WTC11 (cell line): ENCODE data around the gene TMEM121. TPM values are rescaled to one million over a fixed set of nuclear protein-coding genes. Genes with fewer than 3 reads are reported as not detected.

Source experiments
- ATAC-seq: fragments of 200-7000 bp; cut with Tn5 transposase; 2 replicates; pipeline ENCODE4 v1.10.0; 2021; ENCODE audit warnings: mild to moderate bottlenecking, moderate library complexity
- CTCF ChIA-PET: fragments of 300-600 bp; sonication (Branson Sonifier 250); formaldehyde crosslinking; loops from one replicate; lab custom pipeline; 2021; ENCODE audit warnings: antibody characterized with exemption; lab: Charles Lee
- POLR2A ChIA-PET: fragments of 350-600 bp; sonication (Branson Sonifier 250); formaldehyde crosslinking; loops from one replicate; lab custom pipeline; 2021; ENCODE audit warnings: antibody characterized with exemption; lab: Charles Lee
- DNase-seq: peaks from one replicate; pipeline ENCODE4 v3.0.0; 2021; ENCODE audit warnings: low spot score
- H3K27ac Mint-ChIP-seq: 2 replicates; pipeline ENCODE4 v1.8.0; 2021; ENCODE audit warnings: mixed read lengths
- H3K27me3 Mint-ChIP-seq: 2 replicates; pipeline ENCODE4 v1.8.0; 2021; ENCODE audit warnings: low read depth, mild to moderate bottlenecking, moderate library complexity, mixed read lengths
- H3K36me3 Mint-ChIP-seq: 2 replicates; pipeline ENCODE4 v1.8.0; 2021; ENCODE audit warnings: mixed read lengths
- H3K4me1 Mint-ChIP-seq: 2 replicates; pipeline ENCODE4 v1.8.0; 2022; ENCODE audit warnings: mixed read lengths
- H3K4me3 Mint-ChIP-seq: 2 replicates; pipeline ENCODE4 v1.8.0; 2021; ENCODE audit warnings: mild to moderate bottlenecking, moderate library complexity, mixed read lengths
- H3K9me3 Mint-ChIP-seq: 2 replicates; pipeline ENCODE4 v1.8.0; 2021; ENCODE audit warnings: mixed read lengths
- CBFB ChIP-seq: sonication (generic); formaldehyde crosslinking; IDR thresholded peaks from 2 replicates; pipeline ENCODE4 v1.8.1; 2022; ENCODE audit warnings: mild to moderate bottlenecking, low read depth, missing genetic modification reagents
- FOXK1 ChIP-seq: sonication (generic); formaldehyde crosslinking; IDR thresholded peaks from 2 replicates; pipeline ENCODE4 v1.8.0; 2022; ENCODE audit warnings: mild to moderate bottlenecking, moderate library complexity, missing genetic modification reagents
- HMGA2 ChIP-seq: fragments of 250-450 bp; sonication (Bioruptor Pico); IDR thresholded peaks from 2 replicates; pipeline ENCODE4 v1.4.0; 2021; ENCODE audit warnings: mild to moderate bottlenecking, moderate library complexity
- JUN ChIP-seq: sonication (generic); formaldehyde crosslinking; IDR thresholded peaks from 2 replicates; pipeline ENCODE4 v1.8.0; 2023; ENCODE audit warnings: mild to moderate bottlenecking, missing genetic modification reagents
- NFYB ChIP-seq: sonication (generic); formaldehyde crosslinking; conservative IDR thresholded peaks from 2 replicates; pipeline ENCODE4 v1.8.0; 2022; ENCODE audit warnings: low read depth, missing genetic modification reagents
- SMAD3 ChIP-seq: sonication (generic); formaldehyde crosslinking; IDR thresholded peaks from 2 replicates; pipeline ENCODE4 v1.8.0; 2022; ENCODE audit warnings: missing genetic modification reagents, mild to moderate bottlenecking, borderline replicate concordance
- TEAD4 ChIP-seq: sonication (generic); formaldehyde crosslinking; IDR thresholded peaks from 2 replicates; pipeline ENCODE4 v1.8.0; 2022; ENCODE audit warnings: mild to moderate bottlenecking, missing genetic modification reagents
- ZNF263 ChIP-seq: sonication (generic); formaldehyde crosslinking; IDR thresholded peaks from 2 replicates; pipeline ENCODE4 v1.8.1; 2022; ENCODE audit warnings: low read depth, mild to moderate bottlenecking, moderate library complexity, missing genetic modification reagents
- ZNF416 ChIP-seq: fragments of 250-450 bp; sonication (Bioruptor Pico); IDR thresholded peaks from 2 replicates; pipeline ENCODE4 v1.9.0; 2021; ENCODE audit warnings: mild to moderate bottlenecking, inconsistent platforms
- total RNA-seq: library from RNA; stranded (reverse); gene quantifications from 3 replicates; pipeline ENCODE4 v1.2.3, GENCODE V29; 2021
- TF ChIP-seq, protein P1 (sequence below): fragments of 250-450 bp; sonication (Bioruptor Pico); IDR thresholded peaks from 2 replicates; pipeline ENCODE4 v1.9.0; 2021; ENCODE audit warnings: mild to moderate bottlenecking, borderline replicate concordance
- TF ChIP-seq, protein P2 (sequence below): sonication (generic); formaldehyde crosslinking; IDR thresholded peaks from 2 replicates; pipeline ENCODE4 v1.8.0; 2022; ENCODE audit warnings: mild to moderate bottlenecking, missing genetic modification reagents
- TF ChIP-seq, protein P3 (sequence below): fragments of 250-450 bp; sonication (Bioruptor Pico); IDR thresholded peaks from 2 replicates; pipeline ENCODE4 v1.9.0; 2021; ENCODE audit warnings: mild to moderate bottlenecking
- TF ChIP-seq, protein P4 (sequence below): sonication (generic); formaldehyde crosslinking; IDR thresholded peaks from 2 replicates; pipeline ENCODE4 v1.8.1; 2022; ENCODE audit warnings: missing genetic modification reagents, borderline replicate concordance

Gene TMEM121
- total RNA-seq, 1 experiment from 2014 or later, result 0.81 TPM

DNA sequence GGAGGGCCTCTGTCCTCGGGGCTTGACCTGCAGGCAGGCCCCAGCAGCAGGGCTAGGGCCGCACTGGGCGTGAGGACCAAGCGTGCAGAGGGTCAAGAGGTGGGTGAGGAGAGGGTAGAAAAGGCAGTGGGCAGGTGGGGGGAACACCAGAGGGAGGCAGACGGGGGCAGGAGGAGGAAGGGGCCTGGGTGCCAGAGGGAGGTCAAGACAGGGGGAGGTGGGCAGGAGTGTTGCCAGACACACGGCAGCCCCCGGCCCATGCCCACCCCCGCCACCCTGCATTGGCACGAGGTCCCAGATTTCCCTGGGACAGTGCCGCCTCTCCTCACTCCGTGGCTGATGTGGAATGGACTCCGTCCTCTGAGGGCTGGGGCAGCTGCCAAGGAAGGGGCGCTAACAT lies 8.2 kb downstream of the TMEM121 start:
- Mint-ChIP-seq H3K27me3 (peaks cover 27% of the 10 kb centered on the region), H3K27ac (no peak overlapping the region), H3K4me3 (no peak overlapping the region), H3K36me3 (peaks cover 19% of the 10 kb centered on the region), H3K9me3 (peaks cover 30% of the 10 kb centered on the region), H3K4me1 (no peaks in the 10 kb centered on the region)
- ATAC-seq (no peak), DNase-seq (no peak)
- POLR2A ChIA-PET, result no interaction called here
- no peak for TF ChIP-seq FOXK1
- TF ChIP-seq HMGA2 (CRISPR knock-in tag), result no peak
- no peak for TF ChIP-seq JUN (CRISPR knock-in tag)
- TF ChIP-seq, protein P1, sequence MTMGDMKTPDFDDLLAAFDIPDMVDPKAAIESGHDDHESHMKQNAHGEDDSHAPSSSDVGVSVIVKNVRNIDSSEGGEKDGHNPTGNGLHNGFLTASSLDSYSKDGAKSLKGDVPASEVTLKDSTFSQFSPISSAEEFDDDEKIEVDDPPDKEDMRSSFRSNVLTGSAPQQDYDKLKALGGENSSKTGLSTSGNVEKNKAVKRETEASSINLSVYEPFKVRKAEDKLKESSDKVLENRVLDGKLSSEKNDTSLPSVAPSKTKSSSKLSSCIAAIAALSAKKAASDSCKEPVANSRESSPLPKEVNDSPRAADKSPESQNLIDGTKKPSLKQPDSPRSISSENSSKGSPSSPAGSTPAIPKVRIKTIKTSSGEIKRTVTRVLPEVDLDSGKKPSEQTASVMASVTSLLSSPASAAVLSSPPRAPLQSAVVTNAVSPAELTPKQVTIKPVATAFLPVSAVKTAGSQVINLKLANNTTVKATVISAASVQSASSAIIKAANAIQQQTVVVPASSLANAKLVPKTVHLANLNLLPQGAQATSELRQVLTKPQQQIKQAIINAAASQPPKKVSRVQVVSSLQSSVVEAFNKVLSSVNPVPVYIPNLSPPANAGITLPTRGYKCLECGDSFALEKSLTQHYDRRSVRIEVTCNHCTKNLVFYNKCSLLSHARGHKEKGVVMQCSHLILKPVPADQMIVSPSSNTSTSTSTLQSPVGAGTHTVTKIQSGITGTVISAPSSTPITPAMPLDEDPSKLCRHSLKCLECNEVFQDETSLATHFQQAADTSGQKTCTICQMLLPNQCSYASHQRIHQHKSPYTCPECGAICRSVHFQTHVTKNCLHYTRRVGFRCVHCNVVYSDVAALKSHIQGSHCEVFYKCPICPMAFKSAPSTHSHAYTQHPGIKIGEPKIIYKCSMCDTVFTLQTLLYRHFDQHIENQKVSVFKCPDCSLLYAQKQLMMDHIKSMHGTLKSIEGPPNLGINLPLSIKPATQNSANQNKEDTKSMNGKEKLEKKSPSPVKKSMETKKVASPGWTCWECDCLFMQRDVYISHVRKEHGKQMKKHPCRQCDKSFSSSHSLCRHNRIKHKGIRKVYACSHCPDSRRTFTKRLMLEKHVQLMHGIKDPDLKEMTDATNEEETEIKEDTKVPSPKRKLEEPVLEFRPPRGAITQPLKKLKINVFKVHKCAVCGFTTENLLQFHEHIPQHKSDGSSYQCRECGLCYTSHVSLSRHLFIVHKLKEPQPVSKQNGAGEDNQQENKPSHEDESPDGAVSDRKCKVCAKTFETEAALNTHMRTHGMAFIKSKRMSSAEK (CRISPR knock-in tag), result no peak
- no peak for TF ChIP-seq SMAD3 (CRISPR knock-in tag)
- TF ChIP-seq, protein P2, sequence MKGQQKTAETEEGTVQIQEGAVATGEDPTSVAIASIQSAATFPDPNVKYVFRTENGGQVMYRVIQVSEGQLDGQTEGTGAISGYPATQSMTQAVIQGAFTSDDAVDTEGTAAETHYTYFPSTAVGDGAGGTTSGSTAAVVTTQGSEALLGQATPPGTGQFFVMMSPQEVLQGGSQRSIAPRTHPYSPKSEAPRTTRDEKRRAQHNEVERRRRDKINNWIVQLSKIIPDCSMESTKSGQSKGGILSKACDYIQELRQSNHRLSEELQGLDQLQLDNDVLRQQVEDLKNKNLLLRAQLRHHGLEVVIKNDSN (CRISPR knock-in tag), result no peak
- no peak for TF ChIP-seq ZNF416
- TF ChIP-seq, protein P3, sequence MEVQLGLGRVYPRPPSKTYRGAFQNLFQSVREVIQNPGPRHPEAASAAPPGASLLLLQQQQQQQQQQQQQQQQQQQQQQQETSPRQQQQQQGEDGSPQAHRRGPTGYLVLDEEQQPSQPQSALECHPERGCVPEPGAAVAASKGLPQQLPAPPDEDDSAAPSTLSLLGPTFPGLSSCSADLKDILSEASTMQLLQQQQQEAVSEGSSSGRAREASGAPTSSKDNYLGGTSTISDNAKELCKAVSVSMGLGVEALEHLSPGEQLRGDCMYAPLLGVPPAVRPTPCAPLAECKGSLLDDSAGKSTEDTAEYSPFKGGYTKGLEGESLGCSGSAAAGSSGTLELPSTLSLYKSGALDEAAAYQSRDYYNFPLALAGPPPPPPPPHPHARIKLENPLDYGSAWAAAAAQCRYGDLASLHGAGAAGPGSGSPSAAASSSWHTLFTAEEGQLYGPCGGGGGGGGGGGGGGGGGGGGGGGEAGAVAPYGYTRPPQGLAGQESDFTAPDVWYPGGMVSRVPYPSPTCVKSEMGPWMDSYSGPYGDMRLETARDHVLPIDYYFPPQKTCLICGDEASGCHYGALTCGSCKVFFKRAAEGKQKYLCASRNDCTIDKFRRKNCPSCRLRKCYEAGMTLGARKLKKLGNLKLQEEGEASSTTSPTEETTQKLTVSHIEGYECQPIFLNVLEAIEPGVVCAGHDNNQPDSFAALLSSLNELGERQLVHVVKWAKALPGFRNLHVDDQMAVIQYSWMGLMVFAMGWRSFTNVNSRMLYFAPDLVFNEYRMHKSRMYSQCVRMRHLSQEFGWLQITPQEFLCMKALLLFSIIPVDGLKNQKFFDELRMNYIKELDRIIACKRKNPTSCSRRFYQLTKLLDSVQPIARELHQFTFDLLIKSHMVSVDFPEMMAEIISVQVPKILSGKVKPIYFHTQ (CRISPR knock-in tag), result no peak
- no peak for TF ChIP-seq ZNF263 (CRISPR knock-in tag)
- CTCF ChIA-PET, result no interaction called here

DNA sequence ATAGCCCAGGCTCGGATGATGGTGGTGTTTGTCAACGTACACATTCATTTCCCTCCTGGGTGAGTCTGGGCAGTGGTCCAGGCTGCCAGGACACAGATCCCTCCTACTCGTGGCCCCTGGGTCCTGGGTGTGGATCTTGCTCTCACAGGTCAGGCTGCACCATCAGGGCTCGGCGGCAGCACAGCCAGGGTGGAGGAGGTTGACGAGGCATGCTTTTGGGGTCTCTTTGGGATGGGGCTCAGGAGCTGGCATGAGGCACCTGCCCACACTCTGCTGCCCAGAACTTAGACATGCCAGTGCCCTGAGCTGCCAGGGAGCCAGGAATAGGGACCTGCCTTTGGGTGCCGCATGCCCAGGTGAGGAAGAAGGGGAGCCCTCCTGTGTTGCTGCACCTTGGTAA lies 9.7 kb downstream of the TMEM121 start:
- CTCF ChIA-PET, result no interaction called here
- ATAC-seq, result no peak
- H3K36me3 Mint-ChIP-seq, result peaks cover 24% of the 10 kb centered on the region
- H3K27ac Mint-ChIP-seq, result no peak overlapping the region
- H3K4me3 Mint-ChIP-seq, result no peak overlapping the region
- POLR2A ChIA-PET, result no interaction called here
- H3K4me1 Mint-ChIP-seq, result no peaks in the 10 kb centered on the region
- no peak for DNase-seq
- H3K27me3 Mint-ChIP-seq, result peaks cover 19% of the 10 kb centered on the region
- TF ChIP-seq CBFB (CRISPR knock-in tag) (no peak), TEAD4 (CRISPR knock-in tag) (no peak), NFYB (CRISPR knock-in tag) (no peak)
- TF ChIP-seq, protein P4, sequence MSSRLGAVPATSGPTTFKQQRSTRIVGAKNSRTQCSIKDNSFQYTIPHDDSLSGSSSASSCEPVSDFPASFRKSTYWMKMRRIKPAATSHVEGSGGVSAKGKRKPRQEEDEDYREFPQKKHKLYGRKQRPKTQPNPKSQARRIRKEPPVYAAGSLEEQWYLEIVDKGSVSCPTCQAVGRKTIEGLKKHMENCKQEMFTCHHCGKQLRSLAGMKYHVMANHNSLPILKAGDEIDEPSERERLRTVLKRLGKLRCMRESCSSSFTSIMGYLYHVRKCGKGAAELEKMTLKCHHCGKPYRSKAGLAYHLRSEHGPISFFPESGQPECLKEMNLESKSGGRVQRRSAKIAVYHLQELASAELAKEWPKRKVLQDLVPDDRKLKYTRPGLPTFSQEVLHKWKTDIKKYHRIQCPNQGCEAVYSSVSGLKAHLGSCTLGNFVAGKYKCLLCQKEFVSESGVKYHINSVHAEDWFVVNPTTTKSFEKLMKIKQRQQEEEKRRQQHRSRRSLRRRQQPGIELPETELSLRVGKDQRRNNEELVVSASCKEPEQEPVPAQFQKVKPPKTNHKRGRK, result no peak
- H3K9me3 Mint-ChIP-seq, result peaks cover 32% of the 10 kb centered on the region
